A204.1 (cell line): ENCODE measurements around the gene MKI67.

Experiments used
- FAIRE-seq: peaks from 2 replicates; lab custom pipeline; 2012; peaks lifted over from hg19 to GRCh38; lab: Jason Lieb, UNC

MKI67 gene

DNA sequence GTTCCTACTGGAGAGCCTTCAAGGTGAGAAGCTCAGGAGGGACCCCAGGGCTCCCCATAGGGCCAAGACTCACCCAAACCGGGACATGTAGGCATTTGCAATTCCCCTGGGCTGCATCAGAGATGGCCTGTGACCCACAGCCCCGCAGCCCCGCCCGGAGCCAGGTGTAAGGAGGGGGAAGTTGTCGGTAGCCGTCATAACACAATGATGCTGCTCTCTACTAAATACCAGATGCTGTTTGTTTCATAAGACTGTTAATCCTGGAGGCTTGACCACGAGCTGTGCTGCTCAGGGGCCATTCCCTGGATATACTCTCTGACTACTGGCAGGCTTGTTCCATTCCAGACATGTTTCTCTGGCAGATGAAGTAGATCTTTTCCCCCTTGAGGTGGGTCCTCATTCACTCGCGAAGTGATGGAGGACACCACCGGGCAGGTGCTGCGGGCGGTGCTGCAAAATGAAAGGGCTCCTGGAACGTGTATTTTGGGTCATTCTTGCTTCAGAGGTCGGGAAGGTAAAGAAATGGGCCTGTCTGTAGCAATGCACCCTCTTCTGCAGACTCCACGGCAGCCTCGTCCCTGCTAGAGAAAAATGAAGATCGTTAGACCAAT, 61.1 kb downstream of the MKI67 start:
- FAIRE-seq, result no peak

DNA sequence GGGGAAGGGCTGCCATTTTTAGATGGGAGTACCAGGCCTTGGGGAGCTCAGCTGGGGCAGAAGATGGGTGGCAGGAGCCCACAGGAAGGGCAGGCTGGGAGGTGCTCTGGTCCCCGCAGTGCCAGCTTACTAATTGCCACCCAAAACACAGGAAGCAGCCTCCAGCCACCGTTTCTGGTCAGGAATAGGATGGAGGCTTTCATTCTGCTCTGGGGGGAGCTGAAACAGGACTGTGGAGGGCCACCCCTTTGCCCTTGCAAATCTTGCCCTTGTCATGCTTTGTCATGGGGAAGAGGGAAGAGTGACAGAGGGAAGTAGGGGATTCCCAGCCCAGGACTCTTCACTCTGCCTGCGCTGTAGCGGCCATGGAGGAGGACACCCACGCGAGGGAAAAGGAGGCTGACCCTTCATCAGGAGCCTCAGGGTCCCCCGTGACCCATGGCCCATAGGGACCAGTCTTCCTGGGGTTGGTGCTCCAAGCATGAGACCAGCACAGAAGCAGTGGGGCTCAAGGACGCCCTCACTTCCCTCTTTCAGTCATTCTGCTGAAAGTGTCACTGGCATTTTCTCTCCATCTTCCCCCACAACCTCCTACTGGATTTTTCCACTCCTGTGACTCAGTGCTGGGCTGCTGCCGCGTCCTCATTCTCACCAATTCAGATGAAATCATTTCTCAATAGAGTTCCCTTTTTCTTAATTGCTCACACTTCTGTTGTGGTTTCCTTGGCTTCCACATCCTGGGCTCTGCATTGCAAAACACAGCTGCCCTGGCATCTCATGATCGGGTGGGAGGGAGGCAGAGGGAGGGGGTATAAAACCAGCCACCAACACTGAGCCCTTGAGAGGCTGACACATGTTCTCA, 61.9 kb downstream of the MKI67 start:
- FAIRE-seq, result no peak

DNA sequence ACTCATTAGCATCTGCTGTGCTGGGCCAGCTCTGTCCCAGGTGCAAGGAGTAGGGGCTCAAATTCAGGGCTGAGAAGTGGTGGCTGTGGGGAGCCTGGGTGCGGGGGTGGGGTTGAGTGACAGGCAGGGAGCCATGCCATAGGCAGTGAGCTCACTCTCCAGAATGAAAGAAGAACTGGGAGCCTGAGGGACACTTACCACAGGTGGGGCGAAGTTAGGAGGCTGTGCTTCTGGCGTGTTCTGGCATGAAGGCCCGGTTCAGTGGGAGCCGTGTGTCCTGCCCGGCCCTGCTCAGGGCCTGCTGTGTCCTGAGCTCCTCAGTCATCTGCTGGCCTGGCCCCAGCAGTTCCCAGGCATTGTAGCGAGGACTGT, 62.5 kb downstream of the MKI67 start:
- no peak for FAIRE-seq

DNA sequence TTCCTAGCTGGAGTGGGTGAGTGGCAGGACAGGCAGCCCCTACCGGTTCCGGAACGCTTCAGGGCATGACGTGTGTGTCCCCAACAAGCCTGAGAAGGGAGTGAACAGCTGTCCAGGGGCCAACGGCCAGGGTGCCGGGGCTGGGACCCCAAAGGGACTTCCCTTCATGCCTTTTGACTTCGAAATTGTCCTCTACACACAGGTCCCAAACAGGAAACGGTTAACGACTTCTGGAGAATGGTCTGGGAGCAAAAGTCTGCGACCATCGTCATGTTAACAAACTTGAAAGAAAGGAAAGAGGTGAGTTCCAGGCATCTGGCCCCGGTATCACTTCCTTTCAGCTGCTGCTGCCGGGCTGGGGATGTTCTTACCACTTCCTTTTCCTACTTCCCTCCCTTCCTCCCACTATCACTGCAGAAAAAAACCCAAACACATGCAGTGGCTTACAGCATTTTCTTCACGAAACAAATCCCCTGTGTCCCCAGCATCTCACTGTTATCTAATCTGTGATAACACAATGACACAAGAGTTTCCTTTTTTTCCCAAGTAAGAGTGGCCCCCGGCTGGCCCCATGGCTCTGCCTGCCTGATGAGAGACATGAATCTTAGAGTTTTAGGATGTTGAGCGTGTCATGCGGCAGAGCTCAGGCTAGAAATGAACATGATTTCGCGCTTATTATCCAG, 63.2 kb downstream of the MKI67 start:
- no peak for FAIRE-seq

DNA sequence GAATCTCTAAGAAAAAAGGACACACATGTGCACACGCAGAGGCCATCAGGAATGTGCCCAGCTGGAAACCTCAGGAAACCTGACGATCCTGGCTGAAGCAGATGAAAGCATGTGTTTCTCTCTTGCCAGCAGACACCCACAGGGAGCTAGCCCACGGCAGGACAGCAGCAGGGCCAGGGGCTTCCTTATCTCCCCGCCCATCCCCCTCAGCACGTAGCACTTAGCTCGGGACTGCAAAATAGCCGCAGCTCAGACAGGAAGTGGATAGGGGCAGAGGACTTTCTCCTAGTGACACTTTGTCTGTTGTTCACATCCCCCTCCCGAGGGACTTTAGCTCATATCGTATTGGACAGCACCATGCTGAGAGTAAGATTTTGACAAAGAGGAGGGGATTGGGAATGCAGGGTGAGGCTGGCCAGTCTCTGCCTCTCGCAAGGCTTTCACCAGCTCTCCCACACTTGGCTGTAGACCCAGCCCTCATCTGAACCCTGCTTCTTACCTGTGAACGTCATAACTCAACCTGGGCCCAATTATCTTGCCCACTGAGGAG, 63.8 kb downstream of the MKI67 start:
- no peak for FAIRE-seq

DNA sequence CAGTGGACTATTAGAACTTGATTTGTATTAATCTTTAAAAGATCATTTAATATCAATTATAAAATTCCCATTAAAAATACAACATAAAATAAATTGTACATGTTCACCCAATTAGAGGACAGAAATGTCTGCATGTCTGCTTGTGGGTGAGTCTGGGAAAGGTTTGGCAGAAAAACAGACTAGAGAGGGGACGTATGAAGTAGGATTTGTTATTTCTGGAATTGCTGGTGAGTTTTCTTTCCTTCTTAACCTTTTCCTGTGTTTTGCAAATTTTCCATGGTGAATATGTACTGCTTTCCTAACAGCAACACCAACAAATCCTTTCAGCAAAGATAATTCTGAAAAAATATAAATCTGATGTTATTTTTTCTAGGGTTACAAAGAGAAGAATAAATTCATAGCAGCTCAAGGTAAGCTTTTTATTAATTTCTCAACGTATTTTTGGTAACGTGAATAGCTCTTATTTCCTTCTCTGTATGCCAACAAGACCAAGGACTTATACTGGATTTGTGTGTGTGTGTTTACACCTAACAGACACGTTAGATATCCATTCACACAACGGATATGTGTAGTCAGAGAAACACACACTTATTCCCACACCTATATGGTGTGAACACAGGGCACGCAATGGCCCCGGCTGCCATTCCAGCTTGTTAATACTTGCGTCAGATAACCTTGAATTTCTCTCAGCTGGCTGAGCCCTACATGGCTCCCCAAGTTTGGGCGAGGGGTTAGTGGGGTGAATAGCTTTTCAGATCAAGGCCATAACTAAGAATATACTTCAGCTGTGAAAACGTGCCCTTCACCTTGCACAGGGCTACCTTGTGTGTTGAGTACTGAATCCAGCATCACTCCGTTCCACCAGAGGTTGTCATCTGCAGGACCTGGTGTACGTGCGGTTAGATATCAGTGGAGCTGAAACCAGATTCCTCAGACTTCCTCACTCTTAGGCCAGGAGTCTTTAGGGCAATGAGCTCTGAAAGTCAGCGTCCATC, 64.6 kb downstream of the MKI67 start:
- no peak for FAIRE-seq

DNA sequence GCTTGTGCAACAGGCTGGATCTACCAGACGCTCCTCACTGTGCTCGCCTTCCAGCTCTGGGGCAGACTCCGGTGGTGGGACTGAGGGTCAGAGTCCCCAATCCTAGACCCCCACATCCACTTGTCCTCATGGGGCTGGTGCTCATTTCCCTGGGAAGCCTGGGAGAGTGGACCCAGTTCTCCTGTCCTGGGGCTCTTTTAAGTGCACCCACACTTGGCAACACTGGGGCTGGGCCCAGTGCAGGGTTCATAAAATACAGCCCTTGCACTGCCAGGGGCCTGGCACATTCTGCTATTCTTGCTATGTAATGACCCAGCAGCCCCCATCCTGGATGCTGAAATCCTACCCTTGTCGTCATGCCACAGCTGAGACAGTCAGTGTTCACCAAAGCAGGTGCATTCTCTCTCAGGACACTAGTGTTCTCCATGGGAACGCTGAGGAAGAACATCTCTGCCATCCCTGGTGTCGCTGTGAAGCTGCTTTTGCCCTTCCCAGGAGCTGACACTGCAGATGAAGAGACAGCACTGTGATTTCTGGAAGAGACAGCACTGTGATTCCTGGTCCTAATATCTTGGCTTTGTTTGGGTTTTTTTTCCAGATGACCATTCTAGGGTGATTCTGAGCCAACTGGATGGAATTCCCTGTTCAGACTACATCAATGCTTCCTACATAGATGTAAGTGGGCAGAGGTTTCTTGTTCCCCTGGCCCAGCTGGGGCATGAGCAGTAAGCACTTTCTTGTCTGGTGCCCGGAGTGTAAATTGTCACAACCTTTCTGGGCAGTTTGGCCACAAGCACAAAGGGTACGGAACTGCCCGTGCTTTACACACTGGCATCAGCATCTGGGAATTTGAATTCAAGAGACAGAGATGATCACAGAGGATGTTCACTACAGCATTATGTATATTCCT, 65.6 kb downstream of the MKI67 start:
- FAIRE-seq, result no peak

DNA sequence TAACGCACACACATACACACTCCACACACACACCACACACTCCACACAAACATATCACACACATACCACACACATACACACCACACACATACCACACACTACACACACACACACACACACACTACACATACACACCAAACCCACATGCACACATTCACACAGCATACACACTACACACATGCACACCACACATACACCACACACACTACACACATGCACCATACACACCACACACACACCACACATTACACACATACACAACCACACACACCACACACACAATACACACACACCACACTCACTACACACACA, 66.3 kb downstream of the MKI67 start:
- FAIRE-seq, result no peak

DNA sequence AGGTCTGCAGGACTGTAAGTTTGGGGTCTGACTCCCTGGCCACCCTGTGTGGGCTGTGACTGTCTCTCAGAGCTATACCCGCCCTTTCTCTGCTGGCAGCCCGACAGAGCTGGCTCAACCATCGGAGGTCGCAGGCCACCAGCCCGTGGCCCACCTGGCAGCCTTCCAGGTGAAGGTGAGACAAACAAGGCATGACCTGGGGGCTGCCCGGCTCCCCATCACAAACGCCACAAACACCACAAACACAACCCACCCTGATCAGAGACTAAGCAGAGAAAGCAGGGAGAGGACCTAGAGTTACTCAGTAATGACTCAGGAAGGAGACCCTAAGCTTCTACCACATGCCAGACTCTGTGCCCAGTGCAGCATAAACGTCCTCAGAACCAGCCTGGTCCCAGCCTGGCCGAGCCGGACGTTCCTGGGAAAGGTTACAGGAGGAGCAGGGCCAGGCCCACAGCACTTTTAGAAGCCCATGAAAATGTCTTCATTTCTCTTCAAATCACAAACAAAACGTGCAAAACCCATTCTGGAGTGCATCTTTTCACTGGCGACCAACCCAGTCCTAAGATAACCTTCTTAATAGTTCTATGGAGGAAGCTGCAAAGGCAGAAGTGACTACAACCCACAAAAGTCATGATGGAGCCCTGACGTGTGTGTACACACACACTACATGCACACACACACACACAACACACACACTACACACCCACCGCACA, 66.8 kb downstream of the MKI67 start:
- no peak for FAIRE-seq

DNA sequence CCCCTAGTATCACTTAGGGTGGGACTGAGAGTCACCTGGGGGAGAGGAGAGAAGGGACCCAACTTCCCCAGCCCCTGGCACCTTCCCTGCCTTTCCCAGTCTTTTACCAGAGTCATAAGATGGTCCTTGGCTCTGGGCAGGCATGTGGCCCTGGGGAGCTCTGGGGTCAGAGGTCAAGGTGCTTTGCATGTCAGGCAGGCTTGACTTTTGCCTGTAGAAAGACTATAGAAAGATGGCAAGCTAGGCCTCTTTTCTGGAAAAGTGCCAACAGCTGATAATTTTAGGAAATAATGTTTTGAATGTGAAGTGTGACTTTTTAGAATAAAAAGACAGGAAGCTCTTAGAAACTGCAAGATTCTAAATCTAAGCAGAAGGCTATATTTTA, 67.5 kb downstream of the MKI67 start:
- no peak for FAIRE-seq

DNA sequence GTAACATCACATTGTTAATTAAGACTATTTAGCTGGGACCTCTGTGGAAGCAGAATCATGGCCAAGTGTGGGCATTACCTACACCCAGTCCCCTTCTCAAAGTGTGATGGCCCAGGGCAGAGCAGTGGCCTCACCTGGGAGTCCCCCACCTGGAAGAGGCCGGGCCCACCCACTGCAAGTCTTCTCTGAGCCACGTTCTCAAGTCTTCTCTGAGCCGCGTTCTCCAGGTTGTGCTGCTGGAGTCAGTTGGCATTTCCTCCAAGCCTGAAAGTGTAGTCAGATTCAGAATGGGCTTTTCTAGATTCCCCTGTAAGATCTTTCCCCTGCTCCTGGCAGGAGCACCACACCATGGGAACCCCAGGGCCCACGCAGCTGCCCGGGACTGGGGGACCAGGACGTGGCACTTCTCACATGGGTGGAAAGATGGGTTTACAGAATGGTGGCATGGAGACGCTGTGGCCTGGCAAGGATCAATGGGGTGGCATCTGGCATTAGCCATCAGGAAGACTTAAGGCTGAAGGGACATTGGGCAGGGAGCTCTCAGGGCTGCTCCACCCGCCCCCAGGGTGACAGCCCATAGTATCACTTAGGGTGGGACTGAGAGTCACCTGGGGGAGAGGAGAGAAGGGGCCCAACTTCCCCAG, 68.0 kb downstream of the MKI67 start:
- FAIRE-seq, result no peak

DNA sequence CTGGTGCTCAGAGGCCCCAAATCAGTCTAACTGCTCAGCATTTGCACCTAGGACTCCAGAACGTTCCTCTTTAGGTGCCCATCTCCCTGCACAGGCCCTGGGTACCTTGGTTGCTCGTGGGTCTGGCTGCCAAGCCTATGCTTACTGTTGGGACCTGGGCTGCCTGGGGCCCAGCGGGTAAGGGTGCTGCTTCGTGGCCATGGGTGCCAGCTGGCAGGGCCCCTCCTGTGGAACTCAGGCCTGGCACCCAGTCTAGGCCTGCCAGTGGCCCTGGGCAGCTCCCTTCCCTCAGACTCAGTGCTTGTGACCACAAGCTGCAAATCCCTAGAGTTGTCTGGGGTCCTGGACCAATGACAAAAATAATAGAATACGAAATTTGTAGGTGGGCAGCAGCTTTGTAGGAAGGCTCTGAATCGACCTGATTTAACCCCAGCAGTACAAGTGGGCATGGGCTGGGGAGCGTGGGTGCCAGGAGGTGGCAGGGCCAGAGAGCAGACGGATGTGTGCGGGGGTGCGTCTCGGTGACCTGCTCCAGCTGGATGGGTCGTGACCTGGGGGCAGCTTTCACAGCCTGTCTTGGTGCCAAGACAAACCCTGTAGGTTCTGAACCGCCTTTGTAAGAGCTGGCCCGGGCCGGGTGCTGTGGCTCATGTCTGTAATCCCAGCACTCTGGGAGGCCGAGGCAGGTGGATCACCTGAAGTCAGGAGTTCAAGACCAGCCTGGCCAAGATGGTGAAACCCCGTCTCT, 69.7 kb downstream of the MKI67 start:
- FAIRE-seq, result no peak

DNA sequence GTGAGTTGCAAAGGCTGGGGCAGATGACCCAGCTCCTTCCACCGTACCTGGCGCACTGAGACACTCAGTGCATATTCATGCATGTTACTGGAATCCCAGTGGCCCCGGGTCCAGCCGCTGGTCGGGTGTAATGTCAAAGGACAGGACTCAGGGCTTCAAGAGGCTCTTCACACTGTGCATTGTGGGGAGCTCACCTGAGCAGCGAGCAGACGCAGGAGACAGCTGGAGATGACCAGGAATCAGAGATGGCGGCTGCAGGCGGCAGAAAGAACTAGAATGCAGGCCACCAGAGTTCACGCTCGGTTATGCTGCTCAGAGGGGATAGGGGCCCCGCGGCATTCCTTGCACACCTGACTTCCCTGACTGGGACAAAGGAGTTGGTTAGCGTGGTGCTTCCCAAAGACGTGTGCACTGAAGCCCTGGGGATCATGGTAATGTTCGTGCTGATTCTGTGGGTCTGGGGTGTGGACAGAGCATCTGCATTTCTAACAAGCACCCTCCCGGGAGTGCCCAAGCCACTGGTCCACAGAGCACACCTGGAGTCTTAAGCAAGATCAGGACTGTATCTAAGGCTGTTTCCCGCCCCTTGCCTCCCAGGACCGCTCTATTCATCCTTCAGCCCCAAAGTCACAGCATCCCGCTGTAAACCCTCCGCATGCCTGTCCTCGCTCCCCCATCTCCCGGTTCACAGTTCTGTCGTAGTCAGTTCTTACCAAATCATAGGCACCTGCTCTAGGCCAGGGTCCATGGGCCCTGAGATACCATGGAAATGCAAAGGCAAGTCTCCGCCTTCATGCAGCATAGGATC, 71.0 kb downstream of the MKI67 start:
- no peak for FAIRE-seq

DNA sequence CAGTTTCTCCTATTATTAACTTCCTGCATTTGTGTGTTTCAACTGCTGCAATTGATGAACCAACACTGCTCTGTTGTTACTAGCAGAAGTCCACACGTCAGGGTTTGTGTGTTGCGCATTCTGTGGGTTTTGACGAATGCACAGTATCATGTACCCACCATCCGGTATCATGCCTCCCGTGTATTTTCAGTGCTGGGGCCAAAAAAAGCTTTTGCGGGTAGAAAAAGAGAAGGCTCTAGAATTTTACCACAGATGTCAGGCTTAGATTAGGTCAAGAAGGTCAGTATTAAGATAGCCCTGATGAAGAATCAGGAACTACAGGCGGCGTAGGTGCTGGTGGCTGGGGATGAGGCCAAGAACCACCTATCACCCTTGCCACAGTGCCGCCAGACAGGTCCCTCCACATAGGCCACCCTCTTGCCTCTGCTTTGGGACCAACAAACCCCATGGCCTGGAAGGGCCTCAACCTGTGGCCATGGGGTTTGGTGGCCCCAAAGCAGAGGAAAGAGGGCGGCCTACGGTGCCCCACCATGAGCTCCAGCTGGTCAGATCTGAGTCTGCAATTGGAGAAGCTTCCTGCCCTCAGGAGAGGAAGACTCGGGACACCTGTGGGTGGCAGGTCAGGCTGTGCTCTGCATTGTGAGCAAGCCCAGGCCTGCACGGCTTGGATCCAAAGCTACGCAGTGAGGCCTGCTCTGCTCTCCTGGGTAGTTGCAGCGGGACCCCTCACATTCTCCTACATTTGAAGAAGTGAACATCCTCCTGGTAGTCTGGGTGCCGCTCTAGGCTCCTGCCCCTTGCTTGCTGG, 71.9 kb downstream of the MKI67 start:
- FAIRE-seq, result no peak

DNA sequence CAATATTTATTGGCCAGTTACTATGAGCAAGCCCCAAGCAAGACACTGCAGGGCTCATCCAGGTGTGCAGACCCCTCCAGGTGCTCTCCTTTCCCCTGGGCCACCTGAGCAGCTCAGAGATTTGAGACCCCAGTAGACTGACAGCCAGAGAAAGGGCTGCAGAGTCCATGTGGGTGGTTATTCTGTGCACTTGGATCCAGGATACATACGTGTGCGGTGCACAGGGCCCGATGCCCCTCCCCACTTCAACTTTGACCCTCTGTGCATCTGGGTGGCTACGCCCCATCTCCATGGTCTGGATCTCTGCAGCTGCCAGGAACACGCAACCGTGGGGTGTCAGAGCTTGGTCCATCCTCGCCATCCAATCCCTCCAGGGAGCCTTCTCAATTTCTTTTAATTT, 72.9 kb downstream of the MKI67 start:
- FAIRE-seq, result no peak

DNA sequence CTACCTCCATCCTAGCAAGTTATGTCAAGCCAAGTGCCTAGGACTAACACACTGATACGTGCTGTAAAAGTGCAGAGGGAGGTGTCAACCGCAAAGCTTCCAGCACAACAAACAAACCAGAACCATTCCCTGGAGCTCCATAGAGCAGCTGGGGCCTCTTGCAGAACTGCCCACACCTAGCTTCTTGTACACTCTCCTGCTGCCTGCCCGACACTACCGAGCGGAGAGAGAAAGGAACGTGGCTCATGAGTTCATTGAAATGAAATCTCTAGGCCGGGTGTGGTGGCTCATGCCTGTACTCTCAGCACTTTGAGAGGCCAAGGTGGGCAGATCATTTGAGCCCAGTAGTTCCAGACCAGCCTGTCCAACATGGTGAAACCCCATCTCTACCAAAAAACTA, 73.5 kb downstream of the MKI67 start:
- no peak for FAIRE-seq

DNA sequence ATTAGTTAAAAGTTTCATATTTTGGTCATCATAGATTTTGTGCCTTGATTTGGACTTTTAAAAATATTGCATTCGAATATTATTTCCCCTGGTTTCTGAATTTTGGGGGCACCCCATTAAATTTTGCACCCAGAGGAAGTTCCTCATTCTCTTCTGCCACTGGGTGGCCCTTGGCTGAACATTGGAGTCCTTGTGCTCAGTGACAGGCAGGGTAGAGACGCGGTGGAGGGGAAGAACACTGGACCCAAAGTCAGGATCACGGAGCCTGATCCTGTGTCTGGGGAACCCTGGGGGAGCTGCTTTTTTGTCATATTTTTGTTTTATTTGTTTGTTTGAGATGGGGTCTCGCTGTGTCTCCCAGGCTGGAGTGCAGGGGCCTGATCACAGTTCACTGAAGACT, 74.7 kb downstream of the MKI67 start:
- FAIRE-seq, result no peak
